ENCODE results near the gene CDON. TPM values are rescaled to one million over a fixed set of nuclear protein-coding genes. Genes with fewer than 3 reads are reported as not detected.

CDON gene
- total and polyA plus RNA-seq, 4 donors, result 1.5 to 25.6 (median 9.9) TPM

GRCh38 chr11:125978181-125978716 lies 84.4 kb downstream of the CDON start:
- no peak for DNase-seq
- TF ChIP-seq, protein P1, sequence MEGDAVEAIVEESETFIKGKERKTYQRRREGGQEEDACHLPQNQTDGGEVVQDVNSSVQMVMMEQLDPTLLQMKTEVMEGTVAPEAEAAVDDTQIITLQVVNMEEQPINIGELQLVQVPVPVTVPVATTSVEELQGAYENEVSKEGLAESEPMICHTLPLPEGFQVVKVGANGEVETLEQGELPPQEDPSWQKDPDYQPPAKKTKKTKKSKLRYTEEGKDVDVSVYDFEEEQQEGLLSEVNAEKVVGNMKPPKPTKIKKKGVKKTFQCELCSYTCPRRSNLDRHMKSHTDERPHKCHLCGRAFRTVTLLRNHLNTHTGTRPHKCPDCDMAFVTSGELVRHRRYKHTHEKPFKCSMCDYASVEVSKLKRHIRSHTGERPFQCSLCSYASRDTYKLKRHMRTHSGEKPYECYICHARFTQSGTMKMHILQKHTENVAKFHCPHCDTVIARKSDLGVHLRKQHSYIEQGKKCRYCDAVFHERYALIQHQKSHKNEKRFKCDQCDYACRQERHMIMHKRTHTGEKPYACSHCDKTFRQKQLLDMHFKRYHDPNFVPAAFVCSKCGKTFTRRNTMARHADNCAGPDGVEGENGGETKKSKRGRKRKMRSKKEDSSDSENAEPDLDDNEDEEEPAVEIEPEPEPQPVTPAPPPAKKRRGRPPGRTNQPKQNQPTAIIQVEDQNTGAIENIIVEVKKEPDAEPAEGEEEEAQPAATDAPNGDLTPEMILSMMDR (IDR thresholded peaks at IDR 0.05; ENCODE audit: control extremely low read depth, extremely low read depth), result no peak
- Histone ChIP-seq H3K4me3 (no peak overlapping the region), H3K27ac (ENCODE audit: low read depth in 1 of 2, low read length in 1 of 2) (no peak overlapping the region), H3K9me3 (ENCODE audit: control insufficient read depth in 4 of 4, insufficient read depth in 3 of 4, low read length in 3 of 4) (no peaks in the 10 kb centered on the region), H3K36me3 (ENCODE audit: control insufficient read depth in 4 of 4, insufficient read depth in 4 of 4, low read length in 4 of 4) (peaks cover 0 to 3% (median 2%) of the 10 kb centered on the region in 4 donors), H3K27me3 (ENCODE audit: control insufficient read depth in 3 of 3, insufficient read depth in 3 of 3, low read length in 2 of 3) (peaks cover 0 to 2% (median 0%) of the 10 kb centered on the region in 3 donors), H3K9ac (ENCODE audit: insufficient read depth in 1 of 2, low read length in 2 of 2) (no peak overlapping the region), H3K4me1 (ENCODE audit: control insufficient read depth in 5 of 5, insufficient read depth in 5 of 5, low read length in 5 of 5) (peaks cover 0 to 10% (median 0%) of the 10 kb centered on the region in 5 donors)
- WGBS, 2 donors, result 57 to 69% methylated on average over 6 of the region's 6 CpGs
- ATAC-seq (ENCODE audit: insufficient read depth, low FRiP score), result no peak

- H3K27me3 ChIP-seq (ENCODE audit: control insufficient read depth in 3 of 3, insufficient read depth in 3 of 3, low read length in 2 of 3), result peaks cover 0 to 2% (median 0%) of the 10 kb centered on the region in 3 donors
- H3K9ac ChIP-seq (ENCODE audit: insufficient read depth in 1 of 2, low read length in 2 of 2), result no peak overlapping the region
- no peaks in the 10 kb centered on the region for H3K9me3 ChIP-seq (ENCODE audit: control insufficient read depth in 4 of 4, insufficient read depth in 3 of 4, low read length in 3 of 4)
- peaks cover 0 to 10% (median 0%) of the 10 kb centered on the region in 5 donors for H3K4me1 ChIP-seq (ENCODE audit: control insufficient read depth in 5 of 5, insufficient read depth in 5 of 5, low read length in 5 of 5)
- DNase-seq, result no peak
- no peak overlapping the region for H3K4me3 ChIP-seq
- peaks cover 0 to 3% (median 0%) of the 10 kb centered on the region in 4 donors for H3K36me3 ChIP-seq (ENCODE audit: control insufficient read depth in 4 of 4, insufficient read depth in 4 of 4, low read length in 4 of 4)
- WGBS, 2 donors, result 92 to 94% methylated on average over 3 of the region's 3 CpGs
- ATAC-seq (ENCODE audit: insufficient read depth, low FRiP score), result no peak
- TF ChIP-seq, protein P1 (IDR thresholded peaks at IDR 0.05; ENCODE audit: control extremely low read depth, extremely low read depth), result no peak
- H3K27ac ChIP-seq (ENCODE audit: low read depth in 1 of 2, low read length in 1 of 2), result no peak overlapping the region
Observed at GRCh38 chr11:125977333-125977732, 85.3 kb downstream of the CDON start.

GRCh38 chr11:125976156-125976555 lies 86.5 kb downstream of the CDON start:
- H3K9ac ChIP-seq (ENCODE audit: insufficient read depth in 1 of 2, low read length in 2 of 2), result no peak overlapping the region
- H3K36me3 ChIP-seq (ENCODE audit: control insufficient read depth in 4 of 4, insufficient read depth in 4 of 4, low read length in 4 of 4), result peaks cover 0 to 3% (median 0%) of the 10 kb centered on the region in 4 donors
- no peak overlapping the region for H3K4me3 ChIP-seq
- DNase-seq (no peak), ATAC-seq (ENCODE audit: insufficient read depth, low FRiP score) (no peak)
- H3K27me3 ChIP-seq (ENCODE audit: control insufficient read depth in 3 of 3, insufficient read depth in 3 of 3, low read length in 2 of 3), result no peaks in the 10 kb centered on the region
- no peaks in the 10 kb centered on the region for H3K9me3 ChIP-seq (ENCODE audit: control insufficient read depth in 4 of 4, insufficient read depth in 3 of 4, low read length in 3 of 4)
- peaks cover 0 to 13% (median 0%) of the 10 kb centered on the region in 5 donors for H3K4me1 ChIP-seq (ENCODE audit: control insufficient read depth in 5 of 5, insufficient read depth in 5 of 5, low read length in 5 of 5)
- TF ChIP-seq, protein P1 (IDR thresholded peaks at IDR 0.05; ENCODE audit: control extremely low read depth, extremely low read depth), result no peak
- no peak overlapping the region for H3K27ac ChIP-seq (ENCODE audit: low read depth in 1 of 2, low read length in 1 of 2)

DNA sequence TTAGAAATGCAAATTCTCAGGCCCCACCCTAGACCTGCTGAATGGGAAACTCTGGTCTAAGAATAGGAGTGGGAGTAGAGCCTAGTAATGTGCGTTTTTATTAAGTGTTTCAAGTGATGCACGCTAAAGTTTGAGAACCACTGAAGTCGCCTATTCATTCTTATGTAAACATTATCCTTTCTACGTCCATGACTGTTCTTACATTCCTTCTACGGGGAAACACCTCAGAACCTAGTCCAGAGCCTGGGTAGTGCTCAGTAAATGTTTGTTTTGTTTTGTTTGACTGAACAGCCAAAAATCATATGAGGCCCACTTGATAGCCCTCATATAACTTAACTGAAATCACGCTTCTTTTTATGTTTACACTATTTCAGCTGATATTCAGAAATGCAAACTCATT lies 87.0 kb downstream of the CDON start:
- ATAC-seq (ENCODE audit: insufficient read depth, low FRiP score), result peak; percentile 69

More for the DNA sequence above, 87.0 kb downstream of the CDON start:
- H3K36me3 ChIP-seq (ENCODE audit: control insufficient read depth in 4 of 4, insufficient read depth in 4 of 4, low read length in 4 of 4), result no peaks in the 10 kb centered on the region
- TF ChIP-seq, protein P1 (IDR thresholded peaks at IDR 0.05; ENCODE audit: control extremely low read depth, extremely low read depth), result no peak
- no peaks in the 10 kb centered on the region for H3K9me3 ChIP-seq (ENCODE audit: control insufficient read depth in 4 of 4, insufficient read depth in 3 of 4, low read length in 3 of 4)
- no peaks in the 10 kb centered on the region for H3K27me3 ChIP-seq (ENCODE audit: control insufficient read depth in 3 of 3, insufficient read depth in 3 of 3, low read length in 2 of 3)
- no peak overlapping the region for H3K4me3 ChIP-seq
- H3K9ac ChIP-seq (ENCODE audit: insufficient read depth in 1 of 2, low read length in 2 of 2), result no peak overlapping the region
- peak in 1 of 3 donors; percentile 38 for DNase-seq
- WGBS, 2 donors, result 65 to 87% methylated on average over 6 of the region's 6 CpGs
- peaks cover 0 to 13% (median 0%) of the 10 kb centered on the region in 5 donors for H3K4me1 ChIP-seq (ENCODE audit: control insufficient read depth in 5 of 5, insufficient read depth in 5 of 5, low read length in 5 of 5)
- H3K27ac ChIP-seq (ENCODE audit: low read depth in 1 of 2, low read length in 1 of 2), result no peak overlapping the region

Measured in lung (tissue), 12 donors.